Posterior cingulate gyrus (tissue), 11 donors: ENCODE measurements around the gene AUP1.

ENCODE experiments used
- DNase-seq, 10 donors: peaks; one replicate each; pipeline versions ENCODE4 v3.0.0 to v3.0.0-alpha.2; 2020 to 2021; ENCODE audit warnings: mixed read lengths in 3 of 10
- intact Hi-C: fragments of 100-400 bp; cut with DNase I; formaldehyde crosslinking; loops from one replicate; pipeline ENCODE4 v1.15.1; 2023

Gene AUP1

GRCh38 chr2:74515981-74516633, 13.4 kb downstream of the AUP1 start:
- intact Hi-C loops: no loop called here
- DNase-seq: peak in 6 of 10 donors; percentile 27 to 92 (median 68)

GRCh38 chr2:74515271-74515980, 14.1 kb downstream of the AUP1 start:
- intact Hi-C loops: no loop called here
- peak in 2 of 10 donors; percentile 53 to 59 for DNase-seq

GRCh38 chr2:74514368-74515270, 14.9 kb downstream of the AUP1 start, which contains the start of gene TLX2:
TSS of gene TLX2 (plus strand) at chr2:74514450. CDS start at chr2:74514807, 357 bp downstream.
- peak in 1 of 10 donors; percentile 73 for DNase-seq
- intact Hi-C loops: no loop called here

- intact Hi-C loops: no loop called here
- peak in 1 of 10 donors; percentile 72 for DNase-seq
Observed at GRCh38 chr2:74513605-74514367, 15.7 kb downstream of the AUP1 start.

GRCh38 chr2:74512744-74513604, 16.5 kb downstream of the AUP1 start:
- DNase-seq: peak in 2 of 10 donors; percentile 33 to 59
- intact Hi-C loops: no loop called here

- peak in 2 of 10 donors; percentile 8 to 35 for DNase-seq
- intact Hi-C loops: no loop called here
Observed at GRCh38 chr2:74511104-74511989, 18.2 kb downstream of the AUP1 start.

GRCh38 chr2:74510272-74510671, 19.2 kb downstream of the AUP1 start:
- intact Hi-C loops: no loop called here
- no peak for DNase-seq

GRCh38 chr2:74507926-74508520, 21.5 kb downstream of the AUP1 start:
- intact Hi-C loops: loop anchor here (1.0 kb wide), 2 partner anchors 21 to 25 kb away; partner anchors contain the start of genes AUP1, HTRA2 and TTC31
- peak in 4 of 10 donors; percentile 15 to 87 (median 66) for DNase-seq

- intact Hi-C loops: loop anchor here (1.0 kb wide), 1 partner anchor 24 kb away; the partner anchor contains the start of gene TTC31
- DNase-seq: peak; percentile 91 to 99 (median 98)
Observed at GRCh38 chr2:74507145-74507925, 22.2 kb downstream of the AUP1 start, which contains the start of gene PCGF1. TSS of gene PCGF1 (minus strand) at chr2:74507695. CDS start at chr2:74507668, 27 bp downstream.

- intact Hi-C loops: no loop called here
- DNase-seq: peak in 2 of 10 donors; percentile 31 to 75
Observed at GRCh38 chr2:74505448-74506246, 23.9 kb downstream of the AUP1 start.

- peak in 1 of 10 donors; percentile 7 for DNase-seq
- intact Hi-C loops: loop anchor here (5.0 kb wide), 1 partner anchor 83 kb away; no protein-coding TSS in a partner anchor
Observed at GRCh38 chr2:74504591-74504990, 24.9 kb downstream of the AUP1 start.

GRCh38 chr2:74503506-74504475, 25.7 kb downstream of the AUP1 start:
- intact Hi-C loops: loop anchor here (5.0 kb wide), 1 partner anchor 84 kb away; no protein-coding TSS in a partner anchor
- DNase-seq: peak in 2 of 10 donors; percentile 69 to 81

- intact Hi-C loops: loop anchor here (5.0 kb wide), 1 partner anchor 84 kb away; no protein-coding TSS in a partner anchor
- peak in 2 of 10 donors; percentile 80 to 81 for DNase-seq
Observed at GRCh38 chr2:74502720-74503505, 26.6 kb downstream of the AUP1 start.
